ENCODE results near the gene VIT. TPM values are rescaled to one million over a fixed set of nuclear protein-coding genes. Genes with fewer than 3 reads are reported as not detected.

Gene VIT
- polyA plus RNA-seq, 3 donors, result not detected

DNA sequence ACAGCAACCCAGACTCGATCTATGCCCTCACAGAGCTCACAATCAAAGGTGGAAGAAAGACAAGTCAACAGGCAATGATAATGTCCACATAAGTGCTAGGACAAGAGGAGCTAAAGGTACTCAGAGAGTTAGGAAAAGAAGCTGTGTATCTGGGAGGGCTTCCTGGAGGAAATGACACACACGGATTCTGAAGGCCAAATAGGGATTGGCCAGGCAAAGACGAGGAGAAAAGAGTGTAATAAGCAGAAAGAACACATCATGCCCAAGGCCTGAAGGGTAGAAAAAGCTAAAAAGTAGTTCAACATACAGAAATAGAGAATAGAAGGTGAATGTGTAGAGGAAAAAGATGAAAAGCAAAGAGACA, 36.1 kb downstream of the VIT start:
- Histone ChIP-seq H3K36me3 (replicated peaks in 1 of 2; ENCODE audit: control insufficient read depth in 1 of 2, insufficient read depth in 2 of 2, low read length in 2 of 2) (no peaks in the 10 kb centered on the region), H3K4me3 (replicated peaks in 1 of 3; ENCODE audit: low read depth in 2 of 3, low read length in 3 of 3) (no peak overlapping the region), H3K4me2 (replicated peaks; ENCODE audit: extremely low read depth, low read length, poor library complexity, severe bottlenecking) (no peak overlapping the region), H2AFZ (ENCODE audit: insufficient read depth, low read depth, low read length, poor library complexity, severe bottlenecking) (no peak overlapping the region), H3K9me3 (replicated peaks in 1 of 2; ENCODE audit: control insufficient read depth in 1 of 2, insufficient read depth in 1 of 2, low read length in 2 of 2) (peaks cover 0 to 10% of the 10 kb centered on the region in 2 donors), H3K9ac (ENCODE audit: insufficient read depth, low read length, poor library complexity, severe bottlenecking) (no peak overlapping the region), H3K27me3 (ENCODE audit: control insufficient read depth in 2 of 2, insufficient read depth in 2 of 2, low read length in 2 of 2) (no peaks in the 10 kb centered on the region), H3K27ac (ENCODE audit: low read depth in 1 of 2, low read length in 2 of 2) (no peak overlapping the region), H3K79me2 (ENCODE audit: insufficient read depth, low read length) (no peaks in the 10 kb centered on the region), H3K4me1 (ENCODE audit: control insufficient read depth in 1 of 2, insufficient read depth in 2 of 2, low read length in 2 of 2) (no peaks in the 10 kb centered on the region), H4K20me1 (ENCODE audit: insufficient read depth, low read length) (no peaks in the 10 kb centered on the region)
- Mint-ChIP-seq H3K9me3 (peaks cover 5 to 13% (median 7%) of the 10 kb centered on the region in 7 donors), H3K4me3 (no peak overlapping the region), H3K27me3 (ENCODE audit: low read depth in 3 of 3) (peaks cover 0 to 6% (median 2%) of the 10 kb centered on the region in 3 donors), H3K36me3 (no peaks in the 10 kb centered on the region), H3K27ac (peak overlapping the region in 1 of 7 donors; percentile 8), H3K4me1 (peaks cover 5% of the 10 kb centered on the region)
- no peak for DNase-seq
- 88% methylated on average over 2 of the region's 3 CpGs for WGBS (ENCODE audit: insufficient coverage)
- intact Hi-C loops (cut with micrococcal nuclease), result no loop called here
- no peak for TF ChIP-seq CTCF (IDR thresholded peaks at IDR 0.05)

DNA sequence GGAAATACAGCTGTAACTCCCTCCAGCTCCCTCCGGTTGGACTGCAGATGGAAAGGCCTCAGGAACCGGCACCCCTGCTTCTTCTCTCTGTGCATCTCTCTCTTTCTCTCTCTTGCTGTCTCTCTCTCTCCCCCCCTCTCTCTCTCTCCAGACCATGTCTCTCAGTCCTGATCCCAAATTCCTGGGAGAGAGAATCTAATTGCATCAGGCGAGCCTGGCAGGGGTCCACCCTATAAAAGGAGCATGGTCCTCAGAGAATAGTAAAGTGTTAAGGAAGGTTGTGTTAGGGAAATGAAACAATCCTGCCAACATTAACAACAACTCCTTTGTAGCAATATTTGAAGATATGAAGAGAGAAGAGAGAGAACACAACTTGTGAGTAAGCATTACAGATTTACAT, 36.7 kb downstream of the VIT start:
- no peak overlapping the region for H2AFZ ChIP-seq (ENCODE audit: insufficient read depth, low read depth, low read length, poor library complexity, severe bottlenecking)
- Mint-ChIP-seq H3K27ac (no peak overlapping the region), H3K9me3 (peaks cover 5 to 13% (median 7%) of the 10 kb centered on the region in 7 donors), H3K4me3 (no peak overlapping the region), H3K36me3 (no peaks in the 10 kb centered on the region), H3K27me3 (ENCODE audit: low read depth in 3 of 3) (peaks cover 0 to 5% (median 2%) of the 10 kb centered on the region in 3 donors), H3K4me1 (peaks cover 5% of the 10 kb centered on the region)
- no peak overlapping the region for H3K9ac ChIP-seq (ENCODE audit: insufficient read depth, low read length, poor library complexity, severe bottlenecking)
- no peak overlapping the region for H3K27ac ChIP-seq (ENCODE audit: low read depth in 1 of 2, low read length in 2 of 2)
- no peak overlapping the region for H3K4me3 ChIP-seq (replicated peaks in 1 of 3; ENCODE audit: low read depth in 2 of 3, low read length in 3 of 3)
- intact Hi-C loops (cut with micrococcal nuclease), result no loop called here
- no peak overlapping the region for H3K4me2 ChIP-seq (replicated peaks; ENCODE audit: extremely low read depth, low read length, poor library complexity, severe bottlenecking)
- H3K27me3 ChIP-seq (ENCODE audit: control insufficient read depth in 2 of 2, insufficient read depth in 2 of 2, low read length in 2 of 2), result no peaks in the 10 kb centered on the region
- no peaks in the 10 kb centered on the region for H3K36me3 ChIP-seq (replicated peaks in 1 of 2; ENCODE audit: control insufficient read depth in 1 of 2, insufficient read depth in 2 of 2, low read length in 2 of 2)
- no peaks in the 10 kb centered on the region for H3K79me2 ChIP-seq (ENCODE audit: insufficient read depth, low read length)
- H4K20me1 ChIP-seq (ENCODE audit: insufficient read depth, low read length), result no peaks in the 10 kb centered on the region
- no peak for TF ChIP-seq CTCF (IDR thresholded peaks at IDR 0.05)
- WGBS (ENCODE audit: insufficient coverage), result 94% methylated on average over 2 of the region's 3 CpGs
- H3K9me3 ChIP-seq (replicated peaks in 1 of 2; ENCODE audit: control insufficient read depth in 1 of 2, insufficient read depth in 1 of 2, low read length in 2 of 2), result peaks cover 0 to 10% of the 10 kb centered on the region in 2 donors
- no peak for DNase-seq
- H3K4me1 ChIP-seq (ENCODE audit: control insufficient read depth in 1 of 2, insufficient read depth in 2 of 2, low read length in 2 of 2), result no peaks in the 10 kb centered on the region
